Bronchial epithelial cell (primary cell): ENCODE measurements around the gene CRK. TPM values are rescaled to one million over a fixed set of nuclear protein-coding genes. Genes with fewer than 3 reads are reported as not detected.

Experiments used
- DNase-seq: peaks from one replicate; pipeline ENCODE4 v3.0.0-alpha.2; 2010; ENCODE audit warnings: low read depth
- FAIRE-seq: peaks from 2 replicates; lab custom pipeline; 2011; peaks lifted over from hg19 to GRCh38; lab: Jason Lieb, UNC
- H3K27me3 ChIP-seq: 2 replicates; pipeline ENCODE4 v1.5.1; 2011; ENCODE audit warnings: low read length; ENCODE audit not compliant: control insufficient read depth, insufficient read depth
- H3K36me3 ChIP-seq: 2 replicates; pipeline ENCODE4 v1.5.1; 2011; ENCODE audit warnings: low read length; ENCODE audit not compliant: control insufficient read depth, insufficient read depth
- H3K4me3 ChIP-seq: 2 replicates; pipeline ENCODE4 v1.5.1; 2011; ENCODE audit warnings: mild to moderate bottlenecking, low read depth, low read length, control low read depth
- CTCF ChIP-seq: IDR thresholded peaks from 2 replicates; pipeline ENCODE4 v1.5.1; 2011; ENCODE audit warnings: mild to moderate bottlenecking, moderate library complexity, low read length, control low read depth, inconsistent platforms; ENCODE audit not compliant: insufficient read depth, severe bottlenecking
- total RNA-seq: library from RNA; depleted of rRNA; stranded (reverse); fragments of >200 nt; gene quantifications from 2 replicates; pipeline ENCODE4 v1.2.1, GENCODE V29; 2014

Gene CRK
- total RNA-seq, 1 donor from 2014 or later: 152 TPM

- Histone ChIP-seq H3K36me3 (peaks cover 11% of the 10 kb centered on the region), H3K4me3 (no peak overlapping the region), H3K27me3 (no peaks in the 10 kb centered on the region)
- no peak for TF ChIP-seq CTCF
- no peak for FAIRE-seq
- no peak for DNase-seq
These were observed 20.7 kb downstream of the CRK start for GRCh38 chr17:1435326-1435725.

- TF ChIP-seq CTCF: no peak
- Histone ChIP-seq H3K27me3 (no peaks in the 10 kb centered on the region), H3K4me3 (no peak overlapping the region), H3K36me3 (peaks cover 13% of the 10 kb centered on the region)
- FAIRE-seq (no peak), DNase-seq (no peak)
These were observed 21.9 kb downstream of the CRK start for GRCh38 chr17:1434150-1434549.

- no peak for TF ChIP-seq CTCF
- FAIRE-seq (no peak), DNase-seq (no peak)
- H3K27me3 ChIP-seq: no peaks in the 10 kb centered on the region
- no peak overlapping the region for H3K4me3 ChIP-seq
- peaks cover 13% of the 10 kb centered on the region for H3K36me3 ChIP-seq
These were observed 24.4 kb downstream of the CRK start for GRCh38 chr17:1431631-1432104.

GRCh38 chr17:1423456-1424135 is 32.4 kb downstream of the CRK start:
- Histone ChIP-seq H3K4me3 (no peak overlapping the region), H3K27me3 (no peaks in the 10 kb centered on the region), H3K36me3 (peaks cover 4% of the 10 kb centered on the region)
- no peak for TF ChIP-seq CTCF
- FAIRE-seq (peak; percentile 7), DNase-seq (no peak)

GRCh38 chr17:1422885-1423284 is 33.1 kb downstream of the CRK start:
- Histone ChIP-seq H3K36me3 (peaks cover 4% of the 10 kb centered on the region), H3K27me3 (no peaks in the 10 kb centered on the region), H3K4me3 (no peak overlapping the region)
- FAIRE-seq (peak; percentile 89), DNase-seq (peak; percentile 98)
- no peak for TF ChIP-seq CTCF

GRCh38 chr17:1421470-1421869 is 34.6 kb downstream of the CRK start:
- FAIRE-seq (no peak), DNase-seq (no peak)
- Histone ChIP-seq H3K27me3 (no peaks in the 10 kb centered on the region), H3K36me3 (peaks cover 4% of the 10 kb centered on the region), H3K4me3 (no peak overlapping the region)
- no peak for TF ChIP-seq CTCF
